GM12873 (cell line): ENCODE results near the gene PRDM7.

Experiments
- CTCF ChIP-seq: IDR thresholded peaks from 2 replicates; pipeline ENCODE4 v1.5.1; 2012; ENCODE audit warnings: low read depth, mild to moderate bottlenecking, moderate library complexity, low read length, control low read depth; ENCODE audit not compliant: insufficient read depth; ENCODE audit errors: missing control alignments

The PRDM7 gene

GRCh38 chr16:90043526-90043925 lies 33.6 kb downstream of the PRDM7 start:
- TF ChIP-seq CTCF: no peak

- no peak for TF ChIP-seq CTCF
These were observed 34.1 kb downstream of the PRDM7 start for GRCh38 chr16:90042946-90043514.

GRCh38 chr16:90041896-90042473 lies 35.1 kb downstream of the PRDM7 start:
- no peak for TF ChIP-seq CTCF

- no peak for TF ChIP-seq CTCF
These were observed 36.7 kb downstream of the PRDM7 start for GRCh38 chr16:90040152-90041023.

GRCh38 chr16:90037276-90037675 lies 39.9 kb downstream of the PRDM7 start:
- TF ChIP-seq CTCF: no peak

GRCh38 chr16:90035902-90036301 lies 41.2 kb downstream of the PRDM7 start:
- TF ChIP-seq CTCF: no peak

- no peak for TF ChIP-seq CTCF
These were observed 42.6 kb downstream of the PRDM7 start for GRCh38 chr16:90034504-90034903.
